CD4-positive, alpha-beta T cell (primary cell): ENCODE data around the gene HFE. TPM values are rescaled to one million over a fixed set of nuclear protein-coding genes. Genes with fewer than 3 reads are reported as not detected.
"Not testable (repeated sequence)": the region's sequence is repeated elsewhere in the genome, so short reads cannot be mapped to it uniquely, and the experiment has no call there.

Source experiments
- ATAC-seq: fragments of 200-7000 bp; cut with Tn5 transposase; one replicate; pipeline ENCODE4 v1.10.0; 2022; ENCODE audit warnings: mild to moderate bottlenecking; ENCODE audit not compliant: poor library complexity
- CTCF ChIA-PET: fragments of 350-600 bp; sonication (Branson Sonifier 250); formaldehyde crosslinking; loops from one replicate; lab custom pipeline; 2021; ENCODE audit warnings: antibody characterized with exemption, inconsistent platforms; lab: Charles Lee
- POLR2A ChIA-PET: fragments of 350-600 bp; sonication (Branson Sonifier 250); formaldehyde crosslinking; loops from one replicate; lab custom pipeline; 2021; ENCODE audit warnings: antibody characterized with exemption, inconsistent platforms; lab: Charles Lee
- DNase-seq, 14 experiments: peaks; one replicate each; pipeline ENCODE4 v3.0.0-alpha.2; 2013 to 2020; ENCODE audit warnings: mixed read lengths in 2 of 14
- H3K27ac ChIP-seq, 2 donors: one replicate each; pipeline versions ENCODE4 v1.5.1 to v1.7.0; 2013; ENCODE audit warnings: low read length in 2 of 2, low read depth in 1 of 2, mild to moderate bottlenecking in 1 of 2
- H3K27me3 ChIP-seq, 2 experiments: 1 replicate in 1 of 2; 2 replicates in 1 of 2; pipeline versions ENCODE4 v1.6.1 to v1.7.0; 2013; ENCODE audit warnings: low read length in 2 of 2, control low read depth in 1 of 2, mild to moderate bottlenecking in 1 of 2, moderate library complexity in 1 of 2; ENCODE audit not compliant: insufficient read depth in 2 of 2, control insufficient read depth in 1 of 2
- H3K36me3 ChIP-seq: one replicate; pipeline ENCODE4 v1.6.1; 2013; ENCODE audit warnings: low read length, control low read depth; ENCODE audit not compliant: insufficient read depth
- H3K4me1 ChIP-seq: one replicate; pipeline ENCODE4 v1.6.1; 2013; ENCODE audit warnings: low read length, control low read depth; ENCODE audit not compliant: insufficient read depth
- H3K4me3 ChIP-seq: one replicate; pipeline ENCODE4 v1.5.1; 2013; ENCODE audit warnings: mild to moderate bottlenecking, low read length, moderate library complexity
- H3K9me3 ChIP-seq, 2 experiments: 1 replicate in 1 of 2; 2 replicates in 1 of 2; pipeline versions ENCODE4 v1.6.1 to v1.7.0; 2013; ENCODE audit warnings: low read length in 2 of 2, mild to moderate bottlenecking in 2 of 2, control low read depth in 1 of 2, moderate library complexity in 1 of 2; ENCODE audit not compliant: control insufficient read depth in 1 of 2, insufficient read depth in 1 of 2
- H3K27ac Mint-ChIP-seq: one replicate; pipeline ENCODE4 v1.8.0; 2020; ENCODE audit warnings: mixed read lengths
- H3K27me3 Mint-ChIP-seq: one replicate; pipeline ENCODE4 v1.8.0; 2021; ENCODE audit warnings: mixed read lengths
- H3K36me3 Mint-ChIP-seq: one replicate; pipeline ENCODE4 v1.8.0; 2021; ENCODE audit warnings: low read depth, mixed read lengths
- H3K4me1 Mint-ChIP-seq: one replicate; pipeline ENCODE4 v1.8.0; 2021; ENCODE audit warnings: low read depth, mixed read lengths
- H3K4me3 Mint-ChIP-seq: one replicate; pipeline ENCODE4 v1.8.0; 2020; ENCODE audit warnings: mild to moderate bottlenecking, mixed read lengths
- H3K9me3 Mint-ChIP-seq: one replicate; pipeline ENCODE4 v1.8.0; 2020; ENCODE audit warnings: mixed read lengths
- intact Hi-C, 2 experiments: fragments of 100-400 bp; cut with DNase I in 1 of 2; cut with micrococcal nuclease in 1 of 2; formaldehyde crosslinking; loops; one replicate each; pipeline versions ENCODE4 v1.15.1 to v1.9.0; 2023 to 2025; cut with DNase I, micrococcal nuclease
- total RNA-seq, 174 experiments: library from RNA in 2 of 174; stranded (reverse) in 2 of 174; gene quantifications; one replicate each; pipeline ENCODE4 v1.2.3 and lab custom pipeline; 2021 to 2026
- TF ChIP-seq, protein P1 (sequence below): fragments of 200-600 bp; IDR thresholded peaks from one replicate; pipeline ENCODE4 v1.8.0; 2022; ENCODE audit warnings: antibody characterized with exemption, mild to moderate bottlenecking

The HFE gene
- total RNA-seq, 2 experiments from 2014 or later: 0.08 to 0.28 TPM

DNA sequence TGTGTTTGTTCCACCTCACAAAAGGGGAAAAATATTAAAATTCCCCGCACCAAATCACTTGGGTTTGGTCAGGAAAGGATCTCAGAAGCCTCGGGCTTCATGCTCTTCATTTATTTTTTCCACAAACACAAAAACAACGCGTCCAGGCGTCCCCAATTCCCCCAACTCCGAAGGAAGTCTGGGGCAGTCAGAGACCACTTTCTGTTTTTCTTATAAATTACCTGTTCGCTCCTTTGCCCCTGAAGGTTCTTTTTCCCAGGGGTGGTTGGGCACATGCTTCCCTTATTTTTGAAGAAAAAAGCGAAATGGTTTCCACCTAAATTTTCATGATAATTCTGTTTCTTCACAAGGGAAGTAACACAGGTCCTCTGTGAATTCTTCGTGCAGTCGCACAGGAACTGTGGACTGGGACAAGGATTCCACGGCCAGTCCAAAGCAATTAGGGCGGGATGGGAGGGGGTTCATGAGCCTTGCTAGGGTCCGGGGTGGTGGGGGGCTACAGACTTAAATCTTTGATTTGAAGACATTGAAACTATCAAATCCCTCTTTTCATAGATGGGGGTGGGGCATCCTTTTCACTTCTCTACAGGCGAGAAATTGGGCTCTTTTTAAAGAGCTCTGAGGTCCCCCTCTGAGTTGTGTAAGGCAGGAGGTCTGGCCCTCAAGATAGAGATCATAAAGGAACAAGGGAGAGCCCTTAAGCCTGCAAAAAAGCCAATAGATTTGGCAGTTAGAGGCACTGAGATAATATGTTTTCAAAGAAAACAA, 30.5 kb upstream of the HFE start:
- intact Hi-C loops: loop anchor here in 1 of 2 experiments (2.0 to 10.0 kb wide), 3 partner anchors 46 to 538 kb away; partner anchors contain the start of gene ABT1
- ChIA-PET POLR2A (interaction anchor here (0.6 to 7.2 kb wide), 42 partner anchors 7 to 1836 kb away, joined by 3 to 380 read pairs (median 12); partner anchors contain the start of gene HFE), CTCF (interaction anchor here (1.0 to 1.6 kb wide), 2 partner anchors 9 to 34 kb away, joined by 3 to 4 read pairs; no protein-coding TSS in a partner anchor)
- DNase-seq (peak in 6 of 14 experiments; percentile 3 to 45 (median 28)), ATAC-seq (no peak)
- peaks cover 0 to 6% of the 10 kb centered on the region in 2 experiments for H3K9me3 ChIP-seq
- H3K4me3 ChIP-seq: peak overlapping the region; percentile 89
- no peaks in the 10 kb centered on the region for H3K9me3 Mint-ChIP-seq
- H3K4me1 Mint-ChIP-seq: peaks cover 28% of the 10 kb centered on the region
- peak overlapping the region; percentile 96 for H3K27ac Mint-ChIP-seq
- peak overlapping the region; percentile 97 for H3K4me3 Mint-ChIP-seq
- H3K27me3 ChIP-seq: no peaks in the 10 kb centered on the region
- H3K36me3 ChIP-seq: no peaks in the 10 kb centered on the region
- H3K36me3 Mint-ChIP-seq: peaks cover 23% of the 10 kb centered on the region
- no peaks in the 10 kb centered on the region for H3K27me3 Mint-ChIP-seq
- H3K4me1 ChIP-seq: peaks cover 29% of the 10 kb centered on the region
- TF ChIP-seq, protein P1, sequence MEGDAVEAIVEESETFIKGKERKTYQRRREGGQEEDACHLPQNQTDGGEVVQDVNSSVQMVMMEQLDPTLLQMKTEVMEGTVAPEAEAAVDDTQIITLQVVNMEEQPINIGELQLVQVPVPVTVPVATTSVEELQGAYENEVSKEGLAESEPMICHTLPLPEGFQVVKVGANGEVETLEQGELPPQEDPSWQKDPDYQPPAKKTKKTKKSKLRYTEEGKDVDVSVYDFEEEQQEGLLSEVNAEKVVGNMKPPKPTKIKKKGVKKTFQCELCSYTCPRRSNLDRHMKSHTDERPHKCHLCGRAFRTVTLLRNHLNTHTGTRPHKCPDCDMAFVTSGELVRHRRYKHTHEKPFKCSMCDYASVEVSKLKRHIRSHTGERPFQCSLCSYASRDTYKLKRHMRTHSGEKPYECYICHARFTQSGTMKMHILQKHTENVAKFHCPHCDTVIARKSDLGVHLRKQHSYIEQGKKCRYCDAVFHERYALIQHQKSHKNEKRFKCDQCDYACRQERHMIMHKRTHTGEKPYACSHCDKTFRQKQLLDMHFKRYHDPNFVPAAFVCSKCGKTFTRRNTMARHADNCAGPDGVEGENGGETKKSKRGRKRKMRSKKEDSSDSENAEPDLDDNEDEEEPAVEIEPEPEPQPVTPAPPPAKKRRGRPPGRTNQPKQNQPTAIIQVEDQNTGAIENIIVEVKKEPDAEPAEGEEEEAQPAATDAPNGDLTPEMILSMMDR: no peak
- H3K27ac ChIP-seq: peak overlapping the region; percentile 81

DNA sequence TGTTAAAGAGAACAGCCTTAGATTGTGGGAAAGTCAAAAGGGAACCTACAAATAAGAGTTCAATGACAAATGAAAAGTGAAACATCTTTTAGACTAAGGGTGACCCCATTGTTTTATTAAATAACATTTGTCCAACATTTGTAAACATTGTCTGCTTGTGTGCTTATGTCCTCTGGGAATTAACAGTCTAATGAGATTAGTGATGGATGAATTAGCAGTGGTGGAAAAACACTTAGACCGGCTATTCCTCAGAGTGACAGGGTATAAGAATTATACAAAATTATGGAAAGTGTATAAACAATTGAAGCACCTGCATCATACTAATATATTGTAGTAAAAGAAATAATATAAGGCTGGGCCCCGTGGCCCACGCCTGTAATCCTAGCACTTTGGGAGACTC, 29.3 kb upstream of the HFE start:
- Mint-ChIP-seq H3K27ac (peak overlapping the region; percentile 96), H3K36me3 (peaks cover 23% of the 10 kb centered on the region), H3K4me3 (no peak overlapping the region), H3K27me3 (no peaks in the 10 kb centered on the region), H3K4me1 (peaks cover 28% of the 10 kb centered on the region), H3K9me3 (no peaks in the 10 kb centered on the region)
- H3K9me3 ChIP-seq: peaks cover 0 to 6% of the 10 kb centered on the region in 2 experiments
- POLR2A ChIA-PET: interaction anchor here (0.8 to 8.3 kb wide), 14 partner anchors 13 to 1780 kb away, joined by 3 to 380 read pairs (median 80); partner anchors contain the start of gene HFE
- CTCF ChIA-PET: interaction anchor here (1.0 kb wide), 1 partner anchor 8 kb away, joined by 3 read pairs; no protein-coding TSS in a partner anchor
- peaks cover 29% of the 10 kb centered on the region for H3K4me1 ChIP-seq
- no peak overlapping the region for H3K27ac ChIP-seq
- no peak for DNase-seq
- ATAC-seq: no peak
- intact Hi-C loops: loop anchor here in 1 of 2 experiments (2.0 to 10.0 kb wide), 3 partner anchors 45 to 537 kb away; partner anchors contain the start of gene ABT1
- TF ChIP-seq, protein P1: no peak
- no peaks in the 10 kb centered on the region for H3K36me3 ChIP-seq
- no peaks in the 10 kb centered on the region for H3K27me3 ChIP-seq
- H3K4me3 ChIP-seq: no peak overlapping the region

DNA sequence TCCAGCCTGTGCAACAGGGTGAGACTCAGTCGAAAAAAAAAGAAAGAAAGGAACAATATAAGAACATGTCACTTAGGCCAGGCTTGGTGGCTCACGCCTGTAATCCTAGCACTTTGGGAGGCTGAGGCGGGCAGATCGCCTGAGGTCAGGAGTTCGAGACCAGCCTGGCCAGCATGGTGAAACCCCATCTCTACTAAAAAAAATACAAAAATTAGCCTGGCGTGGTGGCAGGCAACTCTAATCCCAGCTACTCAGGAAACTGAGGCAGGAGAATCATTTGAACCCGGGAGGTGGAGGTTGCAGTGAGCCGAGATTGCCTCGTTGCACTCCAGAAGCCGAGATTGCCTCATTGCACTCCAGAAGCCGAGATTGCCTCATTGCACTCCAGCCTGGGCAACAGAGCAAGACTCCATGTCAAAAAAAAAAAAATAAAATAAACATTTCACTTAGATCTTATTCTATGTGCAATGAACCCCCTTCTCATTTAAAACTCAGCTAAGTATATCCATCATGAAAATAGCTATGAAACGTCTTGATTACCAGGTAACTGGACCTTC, 28.7 kb upstream of the HFE start:
- H3K4me1 ChIP-seq: peaks cover 27% of the 10 kb centered on the region
- Mint-ChIP-seq H3K4me3 (peak overlapping the region; percentile 57), H3K4me1 (peaks cover 28% of the 10 kb centered on the region), H3K36me3 (peaks cover 23% of the 10 kb centered on the region)
- ChIA-PET CTCF (interaction anchor here (0.7 to 0.9 kb wide), 2 partner anchors 36 to 48 kb away, joined by 3 read pairs; no protein-coding TSS in a partner anchor), POLR2A (interaction anchor here (1.5 to 8.3 kb wide), 9 partner anchors 14 to 99 kb away, joined by 7 to 246 read pairs (median 18); partner anchors contain the start of gene HFE)
- not testable (repeated sequence) for H3K27ac Mint-ChIP-seq, H3K27ac ChIP-seq, H3K27me3 Mint-ChIP-seq, ATAC-seq, H3K36me3 ChIP-seq, H3K27me3 ChIP-seq, H3K9me3 ChIP-seq, DNase-seq, H3K4me3 ChIP-seq, H3K9me3 Mint-ChIP-seq
- intact Hi-C loops: loop anchor here in 1 of 2 experiments (5.0 to 10.0 kb wide), 2 partner anchors 139 to 536 kb away; partner anchors contain the start of gene ABT1
